ENCODE data around the gene GALNS.

DNA sequence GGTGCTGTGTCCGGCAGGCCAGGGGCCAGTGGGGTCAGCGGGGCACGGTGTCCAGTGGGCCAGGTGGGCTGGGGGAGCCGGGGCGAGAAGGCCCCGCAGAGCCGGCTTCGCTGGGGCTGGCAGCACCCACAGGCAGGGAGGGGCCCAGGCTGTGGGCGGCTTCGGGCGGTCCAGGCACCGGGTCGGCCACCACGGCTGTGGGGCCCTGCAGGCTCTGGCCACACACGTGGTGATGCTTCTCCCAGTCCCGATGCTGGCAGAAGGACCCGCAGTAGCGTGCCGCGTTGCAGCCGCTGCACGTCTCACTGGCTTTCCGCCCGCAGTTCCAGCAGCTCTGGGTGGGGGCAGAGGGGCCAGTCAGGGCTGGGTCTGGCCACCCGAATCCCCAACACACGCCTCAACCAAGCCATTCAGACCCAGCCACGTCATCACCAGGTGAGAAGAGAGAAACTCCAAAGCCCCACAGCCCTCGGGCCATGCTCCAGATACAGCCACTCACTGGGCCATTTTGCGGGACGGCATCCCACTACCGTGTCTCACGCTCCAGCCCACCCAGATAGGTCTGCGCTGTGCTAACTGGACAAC lies 20.3 kb upstream of the GALNS start:
- TF ChIP-seq POLR2AphosphoS5 (IDR thresholded peaks at IDR 0.05; ENCODE audit: borderline replicate concordance, low read depth, low read length) (no peak), FOXP2 (optimal IDR thresholded peaks at IDR 0.05; ENCODE audit: control extremely low read depth, extremely low read length, insufficient read depth) (no peak), EZH2 (IDR thresholded peaks at IDR 0.05) (no peak)

Data from SK-N-MC (cell line).